Measurements from ENCODE around the gene IDH3A.

IDH3A gene

GRCh38 chr15:78149068-78149804 is at the start of gene IDH3A:
Gene IDH3A (plus strand): TSS chr15:78149362. CDS start chr15:78149404, 42 bp downstream.
- peak; percentile 63 for DNase-seq (ENCODE audit: low read depth)

- DNase-seq (ENCODE audit: low read depth), result no peak
Measured at GRCh38 chr15:78100886-78101285, 48.3 kb upstream of the IDH3A start.

GRCh38 chr15:78101423-78102105 is 47.6 kb upstream of the IDH3A start:
- no peak for DNase-seq (ENCODE audit: low read depth)

- no peak for DNase-seq (ENCODE audit: low read depth)
Measured at GRCh38 chr15:78102211-78102610, 47.0 kb upstream of the IDH3A start.

GRCh38 chr15:78102741-78103140 is 46.4 kb upstream of the IDH3A start:
- no peak for DNase-seq (ENCODE audit: low read depth)

GRCh38 chr15:78103406-78104118 is 45.6 kb upstream of the IDH3A start:
- DNase-seq (ENCODE audit: low read depth), result no peak

- DNase-seq (ENCODE audit: low read depth), result no peak
Measured at GRCh38 chr15:78104119-78104479, 45.1 kb upstream of the IDH3A start.

GRCh38 chr15:78104566-78105475 is 44.3 kb upstream of the IDH3A start:
- DNase-seq (ENCODE audit: low read depth), result no peak

- DNase-seq (ENCODE audit: low read depth), result no peak
Measured at GRCh38 chr15:78105476-78106241, 43.5 kb upstream of the IDH3A start.

GRCh38 chr15:78107471-78107870 is 41.7 kb upstream of the IDH3A start:
- no peak for DNase-seq (ENCODE audit: low read depth)

- peak; percentile 40 for DNase-seq (ENCODE audit: low read depth)
Measured at GRCh38 chr15:78108300-78109084, 40.7 kb upstream of the IDH3A start.

- no peak for DNase-seq (ENCODE audit: low read depth)
Measured at GRCh38 chr15:78109156-78109555, 40.0 kb upstream of the IDH3A start.

GRCh38 chr15:78110096-78110495 is 39.1 kb upstream of the IDH3A start:
- DNase-seq (ENCODE audit: low read depth), result no peak

GRCh38 chr15:78110916-78111475 is 38.2 kb upstream of the IDH3A start:
- no peak for DNase-seq (ENCODE audit: low read depth)

- no peak for DNase-seq (ENCODE audit: low read depth)
Measured at GRCh38 chr15:78111788-78112187, 37.4 kb upstream of the IDH3A start.

GRCh38 chr15:78112551-78112950 is 36.6 kb upstream of the IDH3A start:
- no peak for DNase-seq (ENCODE audit: low read depth)

- no peak for DNase-seq (ENCODE audit: low read depth)
Measured at GRCh38 chr15:78120523-78120922, 28.6 kb upstream of the IDH3A start.

GRCh38 chr15:78125267-78125666 is 23.9 kb upstream of the IDH3A start:
- no peak for DNase-seq (ENCODE audit: low read depth)

GRCh38 chr15:78127882-78128281 is 21.3 kb upstream of the IDH3A start:
- no peak for DNase-seq (ENCODE audit: low read depth)
